Brain microvascular endothelial cell (primary cell): ENCODE data around the gene TMEM176A.

Experiments
- DNase-seq: peaks from one replicate; pipeline ENCODE4 v3.0.0-alpha.2; 2020
- H3K27ac ChIP-seq: fragments of 250-450 bp; sonication (Bioruptor Pico); 2 replicates; pipeline ENCODE4 v1.5.1; 2020; ENCODE audit warnings: mild to moderate bottlenecking, moderate library complexity
- H3K27me3 ChIP-seq: fragments of 250-450 bp; sonication (Bioruptor Pico); replicated peaks from 2 replicates; pipeline ENCODE4 v1.5.1; 2020; ENCODE audit warnings: mild to moderate bottlenecking
- H3K36me3 ChIP-seq: fragments of 250-450 bp; sonication (Bioruptor Pico); replicated peaks from 2 replicates; pipeline ENCODE4 v1.5.1; 2020; ENCODE audit warnings: mild to moderate bottlenecking
- H3K4me3 ChIP-seq: 2 replicates; pipeline ENCODE4 v1.5.1; 2011; ENCODE audit warnings: low read depth, mild to moderate bottlenecking, control low read depth, low read length, moderate library complexity
- CTCF ChIP-seq: IDR thresholded peaks from 2 replicates; pipeline ENCODE4 v1.5.1; 2011; ENCODE audit warnings: low read depth, mild to moderate bottlenecking, moderate library complexity, low read length, control low read depth, inconsistent platforms; ENCODE audit errors: missing control alignments
- in situ Hi-C: cut with HindIII; loops from 2 replicates; pipeline ENCODE4 v1.10.0; 2017; ENCODE audit warnings: low sequenced_read_pairs, low pct_ligation_motif_present

The TMEM176A gene

DNA sequence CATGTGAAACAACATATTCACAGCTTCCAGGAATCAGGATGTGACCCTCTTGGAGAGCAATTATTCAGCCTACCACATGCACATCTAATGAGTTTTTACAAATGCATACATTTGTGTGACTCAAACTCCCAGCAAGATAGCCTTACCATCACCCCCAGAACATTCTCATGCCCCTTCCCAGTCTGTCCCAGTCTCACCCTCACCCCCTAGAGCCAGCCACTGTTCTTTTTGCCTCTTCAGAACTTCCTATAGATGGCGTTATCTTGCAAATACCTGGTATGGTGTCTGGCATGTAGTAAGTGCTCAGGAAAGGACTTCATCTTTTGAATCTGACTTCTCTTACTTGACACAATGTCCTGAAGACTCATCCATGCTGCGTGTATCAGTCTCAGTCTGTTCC, 27.8 kb downstream of the TMEM176A start:
- no peak for DNase-seq
- no peaks in the 10 kb centered on the region for H3K36me3 ChIP-seq
- no peaks in the 10 kb centered on the region for H3K27me3 ChIP-seq
- H3K27ac ChIP-seq = no peak overlapping the region
- no peak overlapping the region for H3K4me3 ChIP-seq
- in situ Hi-C loops = no loop called here
- no peak for TF ChIP-seq CTCF

DNA sequence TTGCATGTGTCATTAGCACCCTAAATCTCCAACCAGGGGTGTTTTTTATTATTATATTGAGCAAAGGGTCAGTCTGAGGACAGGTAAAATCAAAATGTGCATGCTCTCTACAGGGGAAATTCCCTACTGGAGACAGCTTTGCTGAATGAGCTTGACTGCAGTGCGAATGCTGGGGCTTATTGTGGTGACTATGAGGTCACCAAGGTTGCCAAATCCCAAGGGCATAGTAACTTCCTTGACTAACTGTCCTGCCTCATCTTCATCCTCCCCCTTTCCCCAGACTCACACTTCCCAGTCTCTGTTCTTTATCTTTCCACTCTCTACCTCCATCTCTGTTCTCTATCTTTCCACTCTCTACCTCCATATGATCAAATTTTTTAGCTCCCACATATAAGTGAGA, 28.9 kb downstream of the TMEM176A start:
- H3K27ac ChIP-seq = no peak overlapping the region
- no peaks in the 10 kb centered on the region for H3K36me3 ChIP-seq
- no peaks in the 10 kb centered on the region for H3K27me3 ChIP-seq
- H3K4me3 ChIP-seq = no peak overlapping the region
- in situ Hi-C loops = no loop called here
- DNase-seq = no peak
- no peak for TF ChIP-seq CTCF

DNA sequence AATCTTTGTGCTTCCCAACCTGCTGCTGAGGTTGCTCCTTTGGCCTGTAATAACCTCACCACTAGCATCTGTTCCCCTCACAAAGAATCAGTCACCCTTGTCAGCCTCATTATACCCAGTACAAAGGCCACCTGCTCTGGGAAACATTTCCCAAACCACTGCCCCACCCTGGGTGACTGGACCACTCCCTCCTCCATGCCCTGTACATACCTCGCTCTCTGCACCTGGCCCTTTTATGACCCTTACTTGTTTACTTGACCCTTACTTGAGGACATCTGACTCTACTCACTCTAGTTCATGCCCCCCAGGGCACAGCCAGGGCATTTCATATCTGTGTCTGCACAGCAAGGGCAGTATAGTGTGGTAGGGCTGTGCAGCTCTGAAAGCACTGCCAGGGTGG, 30.4 kb downstream of the TMEM176A start:
- Histone ChIP-seq H3K27ac (no peak overlapping the region), H3K36me3 (no peaks in the 10 kb centered on the region), H3K4me3 (no peak overlapping the region), H3K27me3 (no peaks in the 10 kb centered on the region)
- no peak for DNase-seq
- TF ChIP-seq CTCF = no peak
- in situ Hi-C loops = no loop called here

GRCh38 chr7:150831851-150832250, 31.3 kb downstream of the TMEM176A start:
- in situ Hi-C loops = no loop called here
- no peaks in the 10 kb centered on the region for H3K27me3 ChIP-seq
- no peak overlapping the region for H3K4me3 ChIP-seq
- no peak for TF ChIP-seq CTCF
- no peak overlapping the region for H3K27ac ChIP-seq
- H3K36me3 ChIP-seq = no peaks in the 10 kb centered on the region
- no peak for DNase-seq

- Histone ChIP-seq H3K27ac (no peak overlapping the region), H3K4me3 (no peak overlapping the region), H3K36me3 (no peaks in the 10 kb centered on the region), H3K27me3 (no peaks in the 10 kb centered on the region)
- no peak for TF ChIP-seq CTCF
- no peak for DNase-seq
- in situ Hi-C loops = no loop called here
These were observed 34.5 kb downstream of the TMEM176A start for GRCh38 chr7:150835019-150835418.

DNA sequence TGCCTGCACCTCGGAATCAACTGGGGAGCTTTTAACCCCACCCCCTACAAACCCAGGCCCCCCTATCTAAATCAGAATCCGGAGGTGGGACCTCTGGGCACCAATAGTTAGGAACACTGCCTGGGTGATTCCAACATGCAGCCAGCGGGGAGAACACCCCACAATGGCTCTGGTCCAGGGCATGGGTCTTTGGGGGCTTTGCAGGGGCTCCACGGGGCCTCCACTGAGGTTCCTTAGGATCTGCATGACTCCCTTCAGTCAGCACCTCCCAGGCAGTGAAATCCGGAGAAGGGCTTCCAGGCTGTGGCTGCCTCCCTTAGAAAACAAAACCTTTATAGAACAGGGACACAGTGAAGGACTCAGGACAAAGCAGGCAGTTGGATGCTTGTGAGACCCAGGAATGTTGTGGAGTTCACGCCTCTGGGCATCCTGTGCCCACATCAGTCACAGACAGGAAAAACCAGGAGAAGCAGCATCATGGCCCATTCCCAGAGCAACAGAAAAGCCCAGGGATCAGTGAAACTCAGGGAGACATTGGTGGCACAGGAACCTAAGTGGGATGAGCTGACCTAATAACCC, 35.2 kb downstream of the TMEM176A start:
- H3K4me3 ChIP-seq = no peak overlapping the region
- no peak for DNase-seq
- no peaks in the 10 kb centered on the region for H3K27me3 ChIP-seq
- in situ Hi-C loops = no loop called here
- H3K36me3 ChIP-seq = no peaks in the 10 kb centered on the region
- no peak overlapping the region for H3K27ac ChIP-seq
- no peak for TF ChIP-seq CTCF
